ENCODE results near the gene KIAA0930. TPM values are rescaled to one million over a fixed set of nuclear protein-coding genes. Genes with fewer than 3 reads are reported as not detected.
A peak's percentile ranks its signal among the peaks of the same experiment; 100 is the strongest.

KIAA0930 gene
- total RNA-seq, 2 experiments from 2014 or later, result 6.7 to 7.4 TPM

DNA sequence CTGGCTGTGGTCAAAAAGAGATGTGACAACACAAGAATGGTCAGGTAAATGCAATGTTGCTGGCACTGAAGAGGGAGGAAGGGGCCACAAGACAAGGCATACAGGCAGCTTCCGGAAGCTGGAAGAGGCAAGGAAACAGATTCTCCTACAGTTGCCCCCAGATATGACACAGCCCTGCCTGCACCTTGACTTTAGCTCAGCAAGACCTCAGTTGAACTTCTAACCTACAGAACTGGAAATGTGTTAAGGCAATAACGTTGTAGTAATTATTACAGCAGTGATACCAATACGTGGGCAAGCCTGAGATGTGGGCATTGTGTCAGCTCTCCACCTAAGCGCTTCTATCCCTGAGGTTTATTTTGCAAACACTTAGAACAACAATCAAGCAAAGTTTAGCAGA lies 4.2 kb upstream of the KIAA0930 start:
- ChIA-PET POLR2A (interaction anchor here (0.8 kb wide), 1 partner anchor 40 kb away, joined by 3 read pairs; the partner anchor contains the start of gene UPK3A), CTCF (no interaction called here)
- Histone ChIP-seq H3K4me1 (ENCODE audit: insufficient read depth, low read length) (peaks cover 20% of the 10 kb centered on the region), H3K27ac (ENCODE audit: low read depth in 1 of 2, low read length in 2 of 2) (no peak overlapping the region), H3K9me3 (ENCODE audit: control insufficient read depth in 1 of 2, insufficient read depth in 1 of 2, low read length in 2 of 2) (no peaks in the 10 kb centered on the region), H3K36me3 (ENCODE audit: insufficient read depth, low read length) (no peaks in the 10 kb centered on the region), H3K4me3 (ENCODE audit: low read length) (no peak overlapping the region), H3K27me3 (ENCODE audit: control insufficient read depth in 1 of 2, insufficient read depth in 2 of 2, low read length in 2 of 2) (no peaks in the 10 kb centered on the region)
- intact Hi-C loops (cut with DNase I, micrococcal nuclease), result loop anchor here in 1 of 2 experiments (10.0 kb wide), 1 partner anchor 810 kb away; no protein-coding TSS in a partner anchor
- H3K4me3 Mint-ChIP-seq, result no peak overlapping the region
- DNase-seq, result no peak
- ATAC-seq (ENCODE audit: poor library complexity), result no peak
- H3K36me3 Mint-ChIP-seq (ENCODE audit: low read depth), result peaks cover 5% of the 10 kb centered on the region
- H3K4me1 Mint-ChIP-seq (ENCODE audit: low read depth), result peaks cover 5% of the 10 kb centered on the region
- no peak for TF ChIP-seq CTCF (IDR thresholded peaks at IDR 0.05)
- H3K27ac Mint-ChIP-seq, result no peak overlapping the region
- no peaks in the 10 kb centered on the region for H3K27me3 Mint-ChIP-seq
- no peaks in the 10 kb centered on the region for H3K9me3 Mint-ChIP-seq

GRCh38 chr22:45242778-45243191 lies 2.1 kb upstream of the KIAA0930 start:
- no peak overlapping the region for H3K4me3 ChIP-seq (ENCODE audit: low read length)
- no peak overlapping the region for H3K27ac ChIP-seq (ENCODE audit: low read depth in 1 of 2, low read length in 2 of 2)
- DNase-seq (no peak), ATAC-seq (ENCODE audit: poor library complexity) (no peak)
- peaks cover 19% of the 10 kb centered on the region for H3K4me1 Mint-ChIP-seq (ENCODE audit: low read depth)
- H3K36me3 Mint-ChIP-seq (ENCODE audit: low read depth), result peaks cover 5% of the 10 kb centered on the region
- intact Hi-C loops (cut with DNase I, micrococcal nuclease), result loop anchor here in 1 of 2 experiments (10.0 kb wide), 1 partner anchor 812 kb away; no protein-coding TSS in a partner anchor
- H3K4me1 ChIP-seq (ENCODE audit: insufficient read depth, low read length), result peaks cover 35% of the 10 kb centered on the region
- H3K9me3 ChIP-seq (ENCODE audit: control insufficient read depth in 1 of 2, insufficient read depth in 1 of 2, low read length in 2 of 2), result no peaks in the 10 kb centered on the region
- peak overlapping the region; percentile 76 for H3K4me3 Mint-ChIP-seq
- H3K27me3 Mint-ChIP-seq, result no peaks in the 10 kb centered on the region
- H3K27me3 ChIP-seq (ENCODE audit: control insufficient read depth in 1 of 2, insufficient read depth in 2 of 2, low read length in 2 of 2), result no peaks in the 10 kb centered on the region
- no peaks in the 10 kb centered on the region for H3K36me3 ChIP-seq (ENCODE audit: insufficient read depth, low read length)
- ChIA-PET POLR2A (no interaction called here), CTCF (no interaction called here)
- peak overlapping the region; percentile 90 for H3K27ac Mint-ChIP-seq
- TF ChIP-seq CTCF (IDR thresholded peaks at IDR 0.05), result no peak
- no peaks in the 10 kb centered on the region for H3K9me3 Mint-ChIP-seq

- peak; percentile 53 for ATAC-seq (ENCODE audit: poor library complexity)
- peaks cover 46% of the 10 kb centered on the region for H3K4me1 ChIP-seq (ENCODE audit: insufficient read depth, low read length)
- peak overlapping the region; percentile 84 for H3K27ac Mint-ChIP-seq
- H3K36me3 ChIP-seq (ENCODE audit: insufficient read depth, low read length), result no peaks in the 10 kb centered on the region
- H3K27ac ChIP-seq (ENCODE audit: low read depth in 1 of 2, low read length in 2 of 2), result no peak overlapping the region
- peak overlapping the region; percentile 72 for H3K4me3 ChIP-seq (ENCODE audit: low read length)
- CTCF ChIA-PET, result no interaction called here
- POLR2A ChIA-PET, result no interaction called here
- no peaks in the 10 kb centered on the region for H3K27me3 ChIP-seq (ENCODE audit: control insufficient read depth in 1 of 2, insufficient read depth in 2 of 2, low read length in 2 of 2)
- peaks cover 5% of the 10 kb centered on the region for H3K36me3 Mint-ChIP-seq (ENCODE audit: low read depth)
- no peaks in the 10 kb centered on the region for H3K9me3 ChIP-seq (ENCODE audit: control insufficient read depth in 1 of 2, insufficient read depth in 1 of 2, low read length in 2 of 2)
- H3K27me3 Mint-ChIP-seq, result no peaks in the 10 kb centered on the region
- no peaks in the 10 kb centered on the region for H3K9me3 Mint-ChIP-seq
- peaks cover 25% of the 10 kb centered on the region for H3K4me1 Mint-ChIP-seq (ENCODE audit: low read depth)
- TF ChIP-seq CTCF (IDR thresholded peaks at IDR 0.05), result no peak
- intact Hi-C loops (cut with DNase I, micrococcal nuclease), result loop anchor here (2.0 to 10.0 kb wide), 5 partner anchors 61 to 815 kb away; partner anchors contain the start of genes FAM118A (in 1 of the 2) and PRR5 (in 1 of the 2)
- peak overlapping the region; percentile 94 for H3K4me3 Mint-ChIP-seq
- peak in 7 of 14 experiments; percentile 3 to 34 (median 22) for DNase-seq
Measured at GRCh38 chr22:45240104-45240809, 437 bp downstream of the KIAA0930 start.

All from CD4-positive, alpha-beta T cell (primary cell).